22Rv1 (cell line): Measurements from ENCODE around the gene ZBTB20.

Source experiments
- H3K27ac ChIP-seq: fragments of 450-650 bp; 2 replicates; pipeline ENCODE4 v1.5.1; 2017
- CTCF ChIP-seq: fragments of 450-650 bp; IDR thresholded peaks from 2 replicates; pipeline ENCODE4 v1.5.1; 2017; ENCODE audit warnings: mild to moderate bottlenecking
- ZFX ChIP-seq: fragments of 450-650 bp; IDR thresholded peaks from 2 replicates; pipeline ENCODE4 v1.6.1; 2017; ENCODE audit warnings: antibody characterized with exemption, borderline replicate concordance

ZBTB20 gene

GRCh38 chr3:114967168-114967567 is 179.9 kb downstream of the ZBTB20 start:
- TF ChIP-seq CTCF: no peak
- TF ChIP-seq ZFX: no peak
- no peak overlapping the region for H3K27ac ChIP-seq

- TF ChIP-seq ZFX: no peak
- no peak for TF ChIP-seq CTCF
- no peak overlapping the region for H3K27ac ChIP-seq
Measured at GRCh38 chr3:114962189-114962588, 184.9 kb downstream of the ZBTB20 start.

- no peak overlapping the region for H3K27ac ChIP-seq
- TF ChIP-seq CTCF: no peak
- TF ChIP-seq ZFX: no peak
Measured at GRCh38 chr3:114958930-114959329, 188.2 kb downstream of the ZBTB20 start.

- H3K27ac ChIP-seq: no peak overlapping the region
- TF ChIP-seq ZFX: no peak
- no peak for TF ChIP-seq CTCF
Measured at GRCh38 chr3:114953800-114954199, 193.3 kb downstream of the ZBTB20 start.

GRCh38 chr3:114953215-114953799 is 193.8 kb downstream of the ZBTB20 start:
- no peak for TF ChIP-seq CTCF
- H3K27ac ChIP-seq: no peak overlapping the region

- no peak for TF ChIP-seq ZFX
- TF ChIP-seq CTCF: no peak
- no peak overlapping the region for H3K27ac ChIP-seq
Measured at GRCh38 chr3:114942773-114943172, 204.3 kb downstream of the ZBTB20 start.

- H3K27ac ChIP-seq: no peak overlapping the region
- TF ChIP-seq CTCF: no peak
- TF ChIP-seq ZFX: no peak
Measured at GRCh38 chr3:114941626-114942309, 205.3 kb downstream of the ZBTB20 start.
